ENCODE data around the gene CDH1.

Gene CDH1

DNA sequence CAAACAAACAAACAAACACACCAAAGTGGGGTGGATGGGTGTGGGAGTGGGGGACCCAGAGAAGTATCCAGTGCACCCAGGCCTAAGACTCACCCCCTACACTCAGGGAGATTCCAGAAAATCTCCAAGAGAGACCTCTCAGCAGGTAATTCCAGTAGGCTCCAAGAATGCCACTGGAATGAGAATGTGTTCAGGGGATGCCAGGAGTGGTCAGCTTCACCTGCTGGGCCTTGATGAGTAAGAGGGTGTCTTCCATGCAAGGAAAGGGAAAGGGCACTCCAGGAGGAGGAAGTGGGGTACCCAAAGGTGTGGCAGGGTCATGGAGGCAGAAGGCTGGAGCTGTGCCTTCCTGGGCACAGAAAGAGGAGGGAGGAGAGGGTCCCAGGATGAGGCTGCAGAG is 9.9 kb downstream of the CDH1 start:
- DNase-seq (ENCODE audit: low read depth): no peak
- H3K4me3 ChIP-seq (ENCODE audit: low read depth, low read length): no peak overlapping the region
- in situ Hi-C loops (cut with HindIII; ENCODE audit: low sequenced_read_pairs): no loop called here
- TF ChIP-seq, protein P1, sequence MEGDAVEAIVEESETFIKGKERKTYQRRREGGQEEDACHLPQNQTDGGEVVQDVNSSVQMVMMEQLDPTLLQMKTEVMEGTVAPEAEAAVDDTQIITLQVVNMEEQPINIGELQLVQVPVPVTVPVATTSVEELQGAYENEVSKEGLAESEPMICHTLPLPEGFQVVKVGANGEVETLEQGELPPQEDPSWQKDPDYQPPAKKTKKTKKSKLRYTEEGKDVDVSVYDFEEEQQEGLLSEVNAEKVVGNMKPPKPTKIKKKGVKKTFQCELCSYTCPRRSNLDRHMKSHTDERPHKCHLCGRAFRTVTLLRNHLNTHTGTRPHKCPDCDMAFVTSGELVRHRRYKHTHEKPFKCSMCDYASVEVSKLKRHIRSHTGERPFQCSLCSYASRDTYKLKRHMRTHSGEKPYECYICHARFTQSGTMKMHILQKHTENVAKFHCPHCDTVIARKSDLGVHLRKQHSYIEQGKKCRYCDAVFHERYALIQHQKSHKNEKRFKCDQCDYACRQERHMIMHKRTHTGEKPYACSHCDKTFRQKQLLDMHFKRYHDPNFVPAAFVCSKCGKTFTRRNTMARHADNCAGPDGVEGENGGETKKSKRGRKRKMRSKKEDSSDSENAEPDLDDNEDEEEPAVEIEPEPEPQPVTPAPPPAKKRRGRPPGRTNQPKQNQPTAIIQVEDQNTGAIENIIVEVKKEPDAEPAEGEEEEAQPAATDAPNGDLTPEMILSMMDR (IDR thresholded peaks at IDR 0.05; ENCODE audit: low read depth, low read length, missing control alignments): no peak

DNA sequence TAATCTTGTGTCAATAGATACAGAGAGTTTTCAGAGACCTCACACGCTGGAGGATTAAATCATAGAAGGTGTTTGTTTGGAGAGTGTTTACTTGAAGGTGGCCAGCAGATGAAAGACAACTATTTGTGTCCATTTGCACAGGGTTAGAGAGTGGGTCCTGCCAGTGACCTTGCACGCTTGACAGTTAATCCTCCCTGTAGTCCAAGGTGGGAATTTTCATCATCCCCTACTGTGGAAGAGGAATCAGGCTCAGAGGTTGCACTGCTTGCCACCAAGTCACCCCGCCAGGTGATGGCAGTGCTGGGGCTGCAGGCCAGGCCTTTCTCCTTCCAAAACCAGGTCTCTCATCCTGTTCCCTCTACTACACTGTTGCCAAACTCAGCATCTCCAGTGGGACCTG is 12.3 kb downstream of the CDH1 start:
- in situ Hi-C loops (cut with HindIII; ENCODE audit: low sequenced_read_pairs): no loop called here
- H3K4me3 ChIP-seq (ENCODE audit: low read depth, low read length): no peak overlapping the region
- TF ChIP-seq, protein P1 (IDR thresholded peaks at IDR 0.05; ENCODE audit: low read depth, low read length, missing control alignments): no peak
- DNase-seq (ENCODE audit: low read depth): no peak

DNA sequence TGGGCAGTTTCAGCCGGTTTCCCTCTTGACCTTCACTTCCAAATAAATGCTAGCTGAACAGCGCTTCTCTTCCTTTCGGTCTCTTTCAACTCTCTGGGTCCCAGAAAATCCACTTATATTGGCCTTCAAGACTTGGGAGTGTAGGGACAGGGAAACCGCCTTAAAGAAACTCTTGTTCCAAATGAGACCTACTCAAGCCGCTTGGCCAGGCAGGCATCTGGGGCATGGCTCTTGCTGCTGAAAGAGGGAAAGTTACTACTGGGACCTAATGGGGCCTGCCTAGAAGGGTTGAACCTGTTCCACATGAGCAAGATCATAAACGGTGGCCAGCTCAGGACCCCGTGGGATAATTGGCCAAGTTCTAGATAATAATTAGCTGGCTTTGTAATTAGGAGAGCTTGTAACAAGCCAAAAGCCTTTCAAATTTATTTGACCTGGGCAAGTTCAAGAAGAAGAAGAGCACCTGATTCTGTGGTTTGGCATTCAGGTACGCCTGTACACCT is 13.2 kb downstream of the CDH1 start:
- no peak for DNase-seq (ENCODE audit: low read depth)
- in situ Hi-C loops (cut with HindIII; ENCODE audit: low sequenced_read_pairs): no loop called here

DNA sequence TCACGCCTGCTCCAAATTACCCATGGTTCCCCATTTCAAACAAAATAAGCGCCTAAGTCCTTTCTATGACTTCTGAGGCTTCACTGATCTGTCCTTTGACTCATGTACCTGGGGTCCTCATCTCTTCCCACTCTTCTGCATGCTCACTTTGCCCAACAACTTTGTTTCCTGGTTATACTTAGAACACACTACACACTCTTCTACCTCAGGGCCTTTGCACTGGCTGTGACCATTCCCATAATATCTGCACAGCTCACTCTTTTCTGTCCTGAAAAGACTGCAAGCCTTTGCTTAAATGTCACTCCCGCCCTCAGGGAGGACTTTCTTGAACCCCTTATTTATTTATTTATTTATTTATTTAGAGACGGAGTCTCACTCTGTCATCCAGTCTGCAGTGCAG is 14.1 kb downstream of the CDH1 start:
- H3K4me3 ChIP-seq (ENCODE audit: low read depth, low read length): no peak overlapping the region
- DNase-seq (ENCODE audit: low read depth): no peak
- in situ Hi-C loops (cut with HindIII; ENCODE audit: low sequenced_read_pairs): no loop called here
- TF ChIP-seq, protein P1 (IDR thresholded peaks at IDR 0.05; ENCODE audit: low read depth, low read length, missing control alignments): no peak

More for the DNA sequence above, 13.2 kb downstream of the CDH1 start:
- no peak overlapping the region for H3K4me3 ChIP-seq (ENCODE audit: low read depth, low read length)
- TF ChIP-seq, protein P1 (IDR thresholded peaks at IDR 0.05; ENCODE audit: low read depth, low read length, missing control alignments): no peak

DNA sequence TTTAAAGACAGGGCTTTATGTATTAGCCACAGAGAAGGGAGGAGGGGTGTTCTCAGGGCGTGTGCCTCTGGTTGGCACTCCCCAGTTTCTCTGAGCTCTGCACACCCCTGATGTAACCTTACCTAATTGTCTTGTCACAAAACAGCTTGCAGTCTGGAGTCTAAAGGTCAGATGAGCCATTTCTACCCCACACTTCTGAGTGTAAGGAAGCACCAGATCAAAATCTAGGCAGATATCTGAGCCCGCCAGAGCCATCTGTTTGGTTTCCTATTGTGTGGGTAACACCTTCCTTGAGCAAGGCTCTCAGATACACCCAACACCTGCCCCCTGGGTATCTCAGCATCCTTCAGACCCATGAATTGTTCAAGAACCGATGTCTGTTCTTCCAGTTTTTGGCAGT is 15.5 kb downstream of the CDH1 start:
- TF ChIP-seq, protein P1 (IDR thresholded peaks at IDR 0.05; ENCODE audit: low read depth, low read length, missing control alignments): no peak
- H3K4me3 ChIP-seq (ENCODE audit: low read depth, low read length): no peak overlapping the region
- in situ Hi-C loops (cut with HindIII; ENCODE audit: low sequenced_read_pairs): no loop called here
- no peak for DNase-seq (ENCODE audit: low read depth)

DNA sequence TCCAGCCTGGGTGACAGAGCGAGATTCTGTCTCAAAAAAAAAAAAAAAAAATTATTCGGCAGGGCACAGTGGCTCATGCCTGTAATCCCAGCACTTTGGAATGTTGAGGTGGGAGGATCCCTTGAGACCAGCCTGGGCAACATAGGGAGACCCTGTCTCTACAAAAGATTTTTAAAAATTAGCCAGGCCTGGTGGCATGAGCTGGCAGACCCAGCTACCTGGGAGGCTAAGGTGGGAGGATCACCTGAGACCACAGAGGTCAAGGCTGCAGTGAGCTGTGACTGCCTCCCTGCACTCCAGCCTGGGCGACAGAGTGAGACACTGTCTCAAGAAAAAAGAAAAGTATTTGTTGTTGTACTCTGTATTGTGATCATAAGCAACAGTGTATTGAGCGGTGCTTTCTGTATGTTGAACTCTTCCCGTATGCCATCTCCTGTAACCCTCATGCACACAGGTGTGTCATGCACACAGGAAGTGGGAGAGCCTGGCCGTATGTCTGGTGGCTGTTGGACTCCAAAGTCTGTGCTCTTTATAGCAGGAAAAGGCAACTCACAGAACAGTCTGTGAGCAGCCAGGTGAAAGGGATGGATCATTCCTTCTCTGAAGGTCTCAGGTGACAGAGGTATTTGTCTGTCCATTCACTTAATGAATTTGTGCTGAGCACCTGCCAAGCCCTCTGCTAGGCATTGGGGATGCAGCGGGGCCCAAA is 17.1 kb downstream of the CDH1 start:
- H3K4me3 ChIP-seq (ENCODE audit: low read depth, low read length): no peak overlapping the region
- DNase-seq (ENCODE audit: low read depth): no peak
- in situ Hi-C loops (cut with HindIII; ENCODE audit: low sequenced_read_pairs): no loop called here

More for the DNA sequence above, 17.1 kb downstream of the CDH1 start:
- TF ChIP-seq, protein P1 (IDR thresholded peaks at IDR 0.05; ENCODE audit: low read depth, low read length, missing control alignments): no peak
